GM19452 (cell line): Measurements from ENCODE around the gene ACTN1.

Source experiments
- ATAC-seq: cut with Tn5 transposase; IDR thresholded peaks from one replicate; pipeline ENCODE4 v1.9.1; 2021; ENCODE audit not compliant: unreplicated experiment

The ACTN1 gene

GRCh38 chr14:68836082-68836481 lies 143.0 kb downstream of the ACTN1 start:
- no peak for ATAC-seq

- ATAC-seq = no peak
Measured at GRCh38 chr14:68834816-68835215, 144.3 kb downstream of the ACTN1 start.

GRCh38 chr14:68828698-68829097 lies 150.4 kb downstream of the ACTN1 start:
- ATAC-seq = no peak

- ATAC-seq = no peak
Measured at GRCh38 chr14:68825729-68826128, 153.4 kb downstream of the ACTN1 start.

- no peak for ATAC-seq
Measured at GRCh38 chr14:68824517-68825347, 154.4 kb downstream of the ACTN1 start.

GRCh38 chr14:68824207-68824516 lies 154.9 kb downstream of the ACTN1 start:
- ATAC-seq = no peak
